HepG2 (cell line): ENCODE results near the gene GPRASP2. TPM values are rescaled to one million over a fixed set of nuclear protein-coding genes. Genes with fewer than 3 reads are reported as not detected.

Source experiments
- ATAC-seq: fragments of 200-7000 bp; cut with Tn5 transposase; 3 replicates; pipeline ENCODE4 v1.9.1; 2020; ENCODE audit warnings: mild to moderate bottlenecking, moderate library complexity
- BruUV-seq: library from RNA; stranded (reverse); fragments of 400-500 nt; replicated peaks from 2 replicates; lab custom pipeline; 2021; lab: Mats Ljungman, UMichigan
- CTCF ChIA-PET: fragments of 300-600 bp; formaldehyde crosslinking; extraction: SDS; loops from one replicate; lab custom pipeline; 2021; ENCODE audit warnings: low total read pairs, inconsistent platforms, low intra/inter-chr PET ratio; lab: Yijun Ruan, JAX
- POLR2A ChIA-PET: fragments of 350-600 bp; sonication (Branson Sonifier 250); formaldehyde crosslinking; loops from one replicate; lab custom pipeline; 2020; ENCODE audit warnings: antibody characterized with exemption, inconsistent platforms; lab: Yijun Ruan, JAX
- DNase-seq: peaks from one replicate; pipeline ENCODE4 v3.0.0-alpha.2; 2015; ENCODE audit warnings: low spot score
- FAIRE-seq: peaks from 3 replicates; lab custom pipeline; 2011; peaks lifted over from hg19 to GRCh38; lab: Jason Lieb, UNC
- H2AFZ ChIP-seq: one replicate; pipeline ENCODE4 v1.6.1; 2011; ENCODE audit warnings: low read length, inconsistent platforms
- H3K27ac ChIP-seq: fragments of 300-600 bp; 3 replicates; pipeline ENCODE4 v1.8.0; 2011; ENCODE audit warnings: mixed run types, mild to moderate bottlenecking, mixed read lengths, low read length, inconsistent platforms; ENCODE audit not compliant: insufficient read depth; ENCODE audit errors: extremely low read length
- H3K27me3 ChIP-seq, 2 experiments: fragments of 200-600 bp in 1 of 2; 2 replicates in 1 of 2; 3 replicates in 1 of 2; pipeline versions ENCODE4 v1.6.0 to v1.8.0; 2011; ENCODE audit warnings: low read length in 2 of 2, mild to moderate bottlenecking in 2 of 2, moderate library complexity in 2 of 2, inconsistent platforms in 1 of 2; ENCODE audit not compliant: insufficient read depth in 2 of 2, control insufficient read depth in 1 of 2
- H3K36me3 ChIP-seq, 2 experiments: fragments of 200-600 bp in 1 of 2; replicated peaks in 1 of 2; 2 replicates in 1 of 2; 3 replicates in 1 of 2; pipeline versions ENCODE4 v1.5.1 to v1.8.0; 2011; ENCODE audit warnings: low read length in 2 of 2, inconsistent platforms in 1 of 2; ENCODE audit not compliant: insufficient read depth in 2 of 2, control insufficient read depth in 1 of 2
- H3K4me1 ChIP-seq: 2 replicates; pipeline ENCODE4 v1.5.1; 2012; ENCODE audit warnings: low read length, inconsistent platforms; ENCODE audit not compliant: insufficient read depth
- H3K4me2 ChIP-seq: 2 replicates; pipeline ENCODE4 v1.6.0; 2011; ENCODE audit warnings: low read depth, low read length, inconsistent platforms
- H3K4me3 ChIP-seq, 3 experiments: fragments of 200-600 bp in 1 of 3; sonication (generic), shearing (Covaris generic) in 1 of 3; replicated peaks in 1 of 3; 2 replicates each; pipeline ENCODE4 v1.5.1; 2011 to 2016; ENCODE audit warnings: low read length in 3 of 3, inconsistent platforms in 2 of 3, low read depth in 2 of 3, mild to moderate bottlenecking in 2 of 3, control low read depth in 1 of 3, mixed read lengths in 1 of 3; ENCODE audit not compliant: insufficient read depth in 1 of 3
- H3K79me2 ChIP-seq: one replicate; pipeline ENCODE4 v1.6.1; 2011; ENCODE audit warnings: low read length, inconsistent platforms; ENCODE audit not compliant: insufficient read depth
- H3K9ac ChIP-seq: 2 replicates; pipeline ENCODE4 v1.6.0; 2011; ENCODE audit warnings: mild to moderate bottlenecking, low read depth, low read length, inconsistent platforms; ENCODE audit not compliant: insufficient read depth
- H3K9me3 ChIP-seq: 2 replicates; pipeline ENCODE4 v1.5.1; 2012; ENCODE audit warnings: mild to moderate bottlenecking, low read length
- H4K20me1 ChIP-seq: 2 replicates; pipeline ENCODE4 v1.6.0; 2011; ENCODE audit warnings: inconsistent platforms, mild to moderate bottlenecking, low read length, moderate library complexity; ENCODE audit not compliant: insufficient read depth
- MYNN ChIP-seq: sonication (generic); formaldehyde crosslinking; IDR thresholded peaks from 2 replicates; pipeline ENCODE4 v1.4.0; 2020; ENCODE audit warnings: mild to moderate bottlenecking, low read depth, missing genetic modification reagents
- RBAK ChIP-seq: sonication (generic); formaldehyde crosslinking; IDR thresholded peaks from 2 replicates; pipeline ENCODE4 v1.5.1; 2020; ENCODE audit warnings: mild to moderate bottlenecking, missing genetic modification reagents
- ZNF343 ChIP-seq: sonication (generic); formaldehyde crosslinking; IDR thresholded peaks from 2 replicates; pipeline ENCODE4 v1.4.0; 2020; ENCODE audit warnings: mild to moderate bottlenecking, missing genetic modification reagents
- ZNF446 ChIP-seq: sonication (generic); formaldehyde crosslinking; IDR thresholded peaks from 2 replicates; pipeline ENCODE4 v1.5.0; 2020; ENCODE audit warnings: mild to moderate bottlenecking, missing genetic modification reagents
- WGBS: methylation state at CpG from one replicate; pipeline ENCODE4 v1.1.6; 2017; ENCODE audit warnings: low lambda C conversion rate; 5-methylcytosine and 5-hydroxymethylcytosine counted together
- in situ Hi-C: cut with HindIII; loops from 2 replicates; pipeline ENCODE4 v1.10.0; 2017; ENCODE audit warnings: low pct_unique_long_range_greater_than_20kb; ENCODE audit not compliant: extremely low pct_ligation_motif_present
- intact Hi-C: fragments of 100-400 bp; cut with micrococcal nuclease; formaldehyde crosslinking; loops from one replicate; pipeline ENCODE4 v1.10.0; 2022; ENCODE audit not compliant: unreplicated experiment
- polyA plus RNA-seq, 8 experiments: library from polyadenylated mRNA; depleted of rRNA in 3 of 8; stranded (reverse) in 7 of 8; unstranded in 1 of 8; fragments of >200 nt; fragmentation: Illumina TruSeq in 4 of 8; extraction: Trizol in 4 of 8; gene quantifications; 2 replicates each; pipeline versions ENCODE4 v1.2.1 to v1.2.3, GENCODE V29; 2011 to 2016; ENCODE audit warnings: low read depth in 4 of 8, missing spikeins in 1 of 8, mixed read lengths in 1 of 8; ENCODE audit not compliant: insufficient read depth in 1 of 8
- total RNA-seq, 5 experiments: library from RNA; depleted of rRNA; stranded (reverse); fragments of >200 nt; fragmentation: Illumina TruSeq; extraction: Trizol; gene quantifications; 2 replicates each; pipeline ENCODE4 v1.2.3, GENCODE V29; 2016; ENCODE audit warnings: low read depth in 1 of 5
- TF ChIP-seq, protein P1 (sequence below): sonication (generic); formaldehyde crosslinking; IDR thresholded peaks from 2 replicates; pipeline ENCODE4 v1.4.0; 2020; ENCODE audit warnings: missing genetic modification reagents
- TF ChIP-seq, protein P2 (sequence below): sonication (generic); formaldehyde crosslinking; IDR thresholded peaks from 2 replicates; pipeline ENCODE4 v1.4.0; 2020; ENCODE audit warnings: missing genetic modification reagents, borderline replicate concordance
- TF ChIP-seq, protein P3 (sequence below): sonication (generic); formaldehyde crosslinking; IDR thresholded peaks from 2 replicates; pipeline ENCODE4 v1.8.1; 2022; ENCODE audit warnings: low read depth, mild to moderate bottlenecking, missing genetic modification reagents
- TF ChIP-seq, protein P4 (sequence below): sonication (generic); formaldehyde crosslinking; IDR thresholded peaks from 2 replicates; pipeline ENCODE4 v1.4.0; 2020; ENCODE audit warnings: mild to moderate bottlenecking, missing genetic modification reagents, borderline replicate concordance
- TF ChIP-seq, protein P5 (sequence below): sonication (generic); formaldehyde crosslinking; IDR thresholded peaks from 2 replicates; pipeline ENCODE4 v1.9.0; 2022; ENCODE audit warnings: low read depth, missing genetic modification reagents

GPRASP2 gene
- total and polyA plus RNA-seq, 2 of the 13 experiments (the other 11 are each of a cell fraction or from before 2014, with no cell fraction given): 0.55 to 1.3 TPM

DNA sequence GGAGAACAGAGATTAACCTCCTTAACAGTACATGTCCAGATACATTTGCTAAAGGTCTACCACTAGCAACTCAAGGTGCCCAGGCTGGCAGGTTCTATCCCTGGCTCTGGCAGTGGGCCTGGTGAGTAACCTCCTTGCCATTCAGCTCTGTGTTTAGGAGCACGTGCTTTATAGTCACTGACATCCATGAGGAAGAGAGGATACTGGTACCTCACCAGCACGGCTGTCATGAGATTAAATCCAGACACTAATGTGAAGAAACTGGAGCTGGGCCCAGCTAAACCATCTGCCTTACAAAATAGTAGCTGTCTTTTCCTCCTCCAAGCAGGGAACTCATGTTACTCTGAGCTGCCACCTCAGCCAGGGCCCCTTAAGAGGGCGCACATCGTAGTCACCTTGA is 53.6 kb downstream of the GPRASP2 start:
- 17% methylated on average over 2 of the region's 4 CpGs for WGBS
- ChIA-PET POLR2A (no interaction called here), CTCF (no interaction called here)
- no peak overlapping the region for H2AFZ ChIP-seq
- H3K36me3 ChIP-seq: no peaks in the 10 kb centered on the region
- H3K4me3 ChIP-seq: no peak overlapping the region
- intact Hi-C loops (loop anchor here (5.0 kb wide), 1 partner anchor 109 kb away; no protein-coding TSS in a partner anchor), in situ Hi-C loops (no loop called here)
- DNase-seq: no peak
- no peak for FAIRE-seq
- peaks cover 15% of the 10 kb centered on the region for H3K79me2 ChIP-seq
- no peak overlapping the region for H3K9ac ChIP-seq
- no peaks in the 10 kb centered on the region; a peak in 1 of 5 replicates for H3K27me3 ChIP-seq
- H3K27ac ChIP-seq: no peak overlapping the region
- H4K20me1 ChIP-seq: no peaks in the 10 kb centered on the region
- no TSS peak for BruUV-seq
- no peak for ATAC-seq
- no peak overlapping the region for H3K4me2 ChIP-seq
- H3K9me3 ChIP-seq: no peaks in the 10 kb centered on the region
- H3K4me1 ChIP-seq: 0 out of 2 replicates have a peak, but pooled peaks cover 6% of the 10 kb centered on the region
- TF ChIP-seq ZNF446: no peak
- TF ChIP-seq ZNF343 (CRISPR knock-in tag): no peak
- TF ChIP-seq, protein P1, sequence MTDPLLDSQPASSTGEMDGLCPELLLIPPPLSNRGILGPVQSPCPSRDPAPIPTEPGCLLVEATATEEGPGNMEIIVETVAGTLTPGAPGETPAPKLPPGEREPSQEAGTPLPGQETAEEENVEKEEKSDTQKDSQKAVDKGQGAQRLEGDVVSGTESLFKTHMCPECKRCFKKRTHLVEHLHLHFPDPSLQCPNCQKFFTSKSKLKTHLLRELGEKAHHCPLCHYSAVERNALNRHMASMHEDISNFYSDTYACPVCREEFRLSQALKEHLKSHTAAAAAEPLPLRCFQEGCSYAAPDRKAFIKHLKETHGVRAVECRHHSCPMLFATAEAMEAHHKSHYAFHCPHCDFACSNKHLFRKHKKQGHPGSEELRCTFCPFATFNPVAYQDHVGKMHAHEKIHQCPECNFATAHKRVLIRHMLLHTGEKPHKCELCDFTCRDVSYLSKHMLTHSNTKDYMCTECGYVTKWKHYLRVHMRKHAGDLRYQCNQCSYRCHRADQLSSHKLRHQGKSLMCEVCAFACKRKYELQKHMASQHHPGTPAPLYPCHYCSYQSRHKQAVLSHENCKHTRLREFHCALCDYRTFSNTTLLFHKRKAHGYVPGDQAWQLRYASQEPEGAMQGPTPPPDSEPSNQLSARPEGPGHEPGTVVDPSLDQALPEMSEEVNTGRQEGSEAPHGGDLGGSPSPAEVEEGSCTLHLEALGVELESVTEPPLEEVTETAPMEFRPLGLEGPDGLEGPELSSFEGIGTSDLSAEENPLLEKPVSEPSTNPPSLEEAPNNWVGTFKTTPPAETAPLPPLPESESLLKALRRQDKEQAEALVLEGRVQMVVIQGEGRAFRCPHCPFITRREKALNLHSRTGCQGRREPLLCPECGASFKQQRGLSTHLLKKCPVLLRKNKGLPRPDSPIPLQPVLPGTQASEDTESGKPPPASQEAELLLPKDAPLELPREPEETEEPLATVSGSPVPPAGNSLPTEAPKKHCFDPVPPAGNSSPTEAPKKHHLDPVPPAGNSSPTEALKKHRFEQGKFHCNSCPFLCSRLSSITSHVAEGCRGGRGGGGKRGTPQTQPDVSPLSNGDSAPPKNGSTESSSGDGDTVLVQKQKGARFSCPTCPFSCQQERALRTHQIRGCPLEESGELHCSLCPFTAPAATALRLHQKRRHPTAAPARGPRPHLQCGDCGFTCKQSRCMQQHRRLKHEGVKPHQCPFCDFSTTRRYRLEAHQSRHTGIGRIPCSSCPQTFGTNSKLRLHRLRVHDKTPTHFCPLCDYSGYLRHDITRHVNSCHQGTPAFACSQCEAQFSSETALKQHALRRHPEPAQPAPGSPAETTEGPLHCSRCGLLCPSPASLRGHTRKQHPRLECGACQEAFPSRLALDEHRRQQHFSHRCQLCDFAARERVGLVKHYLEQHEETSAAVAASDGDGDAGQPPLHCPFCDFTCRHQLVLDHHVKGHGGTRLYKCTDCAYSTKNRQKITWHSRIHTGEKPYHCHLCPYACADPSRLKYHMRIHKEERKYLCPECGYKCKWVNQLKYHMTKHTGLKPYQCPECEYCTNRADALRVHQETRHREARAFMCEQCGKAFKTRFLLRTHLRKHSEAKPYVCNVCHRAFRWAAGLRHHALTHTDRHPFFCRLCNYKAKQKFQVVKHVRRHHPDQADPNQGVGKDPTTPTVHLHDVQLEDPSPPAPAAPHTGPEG (CRISPR knock-in tag): no peak
- TF ChIP-seq MYNN (CRISPR knock-in tag): no peak
- TF ChIP-seq, protein P2, sequence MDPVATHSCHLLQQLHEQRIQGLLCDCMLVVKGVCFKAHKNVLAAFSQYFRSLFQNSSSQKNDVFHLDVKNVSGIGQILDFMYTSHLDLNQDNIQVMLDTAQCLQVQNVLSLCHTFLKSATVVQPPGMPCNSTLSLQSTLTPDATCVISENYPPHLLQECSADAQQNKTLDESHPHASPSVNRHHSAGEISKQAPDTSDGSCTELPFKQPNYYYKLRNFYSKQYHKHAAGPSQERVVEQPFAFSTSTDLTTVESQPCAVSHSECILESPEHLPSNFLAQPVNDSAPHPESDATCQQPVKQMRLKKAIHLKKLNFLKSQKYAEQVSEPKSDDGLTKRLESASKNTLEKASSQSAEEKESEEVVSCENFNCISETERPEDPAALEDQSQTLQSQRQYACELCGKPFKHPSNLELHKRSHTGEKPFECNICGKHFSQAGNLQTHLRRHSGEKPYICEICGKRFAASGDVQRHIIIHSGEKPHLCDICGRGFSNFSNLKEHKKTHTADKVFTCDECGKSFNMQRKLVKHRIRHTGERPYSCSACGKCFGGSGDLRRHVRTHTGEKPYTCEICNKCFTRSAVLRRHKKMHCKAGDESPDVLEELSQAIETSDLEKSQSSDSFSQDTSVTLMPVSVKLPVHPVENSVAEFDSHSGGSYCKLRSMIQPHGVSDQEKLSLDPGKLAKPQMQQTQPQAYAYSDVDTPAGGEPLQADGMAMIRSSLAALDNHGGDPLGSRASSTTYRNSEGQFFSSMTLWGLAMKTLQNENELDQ (CRISPR knock-in tag): no peak
- TF ChIP-seq, protein P3, sequence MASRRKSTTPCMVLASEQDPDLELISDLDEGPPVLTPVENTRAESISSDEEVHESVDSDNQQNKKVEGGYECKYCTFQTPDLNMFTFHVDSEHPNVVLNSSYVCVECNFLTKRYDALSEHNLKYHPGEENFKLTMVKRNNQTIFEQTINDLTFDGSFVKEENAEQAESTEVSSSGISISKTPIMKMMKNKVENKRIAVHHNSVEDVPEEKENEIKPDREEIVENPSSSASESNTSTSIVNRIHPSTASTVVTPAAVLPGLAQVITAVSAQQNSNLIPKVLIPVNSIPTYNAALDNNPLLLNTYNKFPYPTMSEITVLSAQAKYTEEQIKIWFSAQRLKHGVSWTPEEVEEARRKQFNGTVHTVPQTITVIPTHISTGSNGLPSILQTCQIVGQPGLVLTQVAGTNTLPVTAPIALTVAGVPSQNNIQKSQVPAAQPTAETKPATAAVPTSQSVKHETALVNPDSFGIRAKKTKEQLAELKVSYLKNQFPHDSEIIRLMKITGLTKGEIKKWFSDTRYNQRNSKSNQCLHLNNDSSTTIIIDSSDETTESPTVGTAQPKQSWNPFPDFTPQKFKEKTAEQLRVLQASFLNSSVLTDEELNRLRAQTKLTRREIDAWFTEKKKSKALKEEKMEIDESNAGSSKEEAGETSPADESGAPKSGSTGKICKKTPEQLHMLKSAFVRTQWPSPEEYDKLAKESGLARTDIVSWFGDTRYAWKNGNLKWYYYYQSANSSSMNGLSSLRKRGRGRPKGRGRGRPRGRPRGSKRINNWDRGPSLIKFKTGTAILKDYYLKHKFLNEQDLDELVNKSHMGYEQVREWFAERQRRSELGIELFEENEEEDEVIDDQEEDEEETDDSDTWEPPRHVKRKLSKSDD: no peak
- TF ChIP-seq, protein P4, sequence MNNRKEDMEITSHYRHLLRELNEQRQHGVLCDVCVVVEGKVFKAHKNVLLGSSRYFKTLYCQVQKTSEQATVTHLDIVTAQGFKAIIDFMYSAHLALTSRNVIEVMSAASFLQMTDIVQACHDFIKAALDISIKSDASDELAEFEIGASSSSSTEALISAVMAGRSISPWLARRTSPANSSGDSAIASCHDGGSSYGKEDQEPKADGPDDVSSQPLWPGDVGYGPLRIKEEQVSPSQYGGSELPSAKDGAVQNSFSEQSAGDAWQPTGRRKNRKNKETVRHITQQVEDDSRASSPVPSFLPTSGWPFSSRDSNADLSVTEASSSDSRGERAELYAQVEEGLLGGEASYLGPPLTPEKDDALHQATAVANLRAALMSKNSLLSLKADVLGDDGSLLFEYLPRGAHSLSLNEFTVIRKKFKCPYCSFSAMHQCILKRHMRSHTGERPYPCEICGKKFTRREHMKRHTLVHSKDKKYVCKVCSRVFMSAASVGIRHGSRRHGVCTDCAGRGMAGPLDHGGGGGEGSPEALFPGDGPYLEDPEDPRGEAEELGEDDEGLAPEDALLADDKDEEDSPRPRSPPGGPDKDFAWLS (CRISPR knock-in tag): no peak
- TF ChIP-seq, protein P5, sequence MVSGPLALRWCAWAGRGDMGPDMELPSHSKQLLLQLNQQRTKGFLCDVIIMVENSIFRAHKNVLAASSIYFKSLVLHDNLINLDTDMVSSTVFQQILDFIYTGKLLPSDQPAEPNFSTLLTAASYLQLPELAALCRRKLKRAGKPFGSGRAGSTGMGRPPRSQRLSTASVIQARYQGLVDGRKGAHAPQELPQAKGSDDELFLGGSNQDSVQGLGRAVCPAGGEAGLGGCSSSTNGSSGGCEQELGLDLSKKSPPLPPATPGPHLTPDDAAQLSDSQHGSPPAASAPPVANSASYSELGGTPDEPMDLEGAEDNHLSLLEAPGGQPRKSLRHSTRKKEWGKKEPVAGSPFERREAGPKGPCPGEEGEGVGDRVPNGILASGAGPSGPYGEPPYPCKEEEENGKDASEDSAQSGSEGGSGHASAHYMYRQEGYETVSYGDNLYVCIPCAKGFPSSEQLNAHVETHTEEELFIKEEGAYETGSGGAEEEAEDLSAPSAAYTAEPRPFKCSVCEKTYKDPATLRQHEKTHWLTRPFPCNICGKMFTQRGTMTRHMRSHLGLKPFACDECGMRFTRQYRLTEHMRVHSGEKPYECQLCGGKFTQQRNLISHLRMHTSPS: no peak
- TF ChIP-seq RBAK (CRISPR knock-in tag): no peak
